Subcutaneous abdominal adipose tissue (tissue), 5 donors: ENCODE measurements around the gene GNA12.
A peak's percentile ranks its signal among the peaks of the same experiment; 100 is the strongest.
"Not testable (repeated sequence)": the region's sequence is repeated elsewhere in the genome, so short reads cannot be mapped to it uniquely, and the experiment has no call there.

ENCODE experiments used
- H3K27ac ChIP-seq: one replicate; pipeline ENCODE4 v1.7.0; 2013; ENCODE audit warnings: low read depth, mild to moderate bottlenecking, inconsistent platforms, low read length, moderate library complexity
- H3K27me3 ChIP-seq, 5 donors: one replicate each; pipeline ENCODE4 v1.7.0; 2013; ENCODE audit warnings: low read length in 5 of 5, inconsistent platforms in 1 of 5; ENCODE audit not compliant: control insufficient read depth in 5 of 5, insufficient read depth in 4 of 5
- H3K36me3 ChIP-seq, 5 donors: one replicate each; pipeline ENCODE4 v1.7.0; 2013; ENCODE audit warnings: low read length in 5 of 5; ENCODE audit not compliant: control insufficient read depth in 5 of 5, insufficient read depth in 5 of 5
- H3K4me1 ChIP-seq, 5 donors: one replicate each; pipeline ENCODE4 v1.7.0; 2013; ENCODE audit warnings: low read length in 5 of 5, mild to moderate bottlenecking in 3 of 5, moderate library complexity in 1 of 5; ENCODE audit not compliant: control insufficient read depth in 5 of 5, insufficient read depth in 5 of 5
- H3K4me3 ChIP-seq, 5 donors: one replicate each; pipeline ENCODE4 v1.7.0; 2013; ENCODE audit warnings: low read length in 5 of 5, low read depth in 1 of 5
- H3K9ac ChIP-seq, 5 donors: one replicate each; pipeline ENCODE4 v1.7.0; 2013; ENCODE audit warnings: low read length in 5 of 5, mild to moderate bottlenecking in 4 of 5, moderate library complexity in 3 of 5
- H3K9me3 ChIP-seq, 5 donors: one replicate each; pipeline ENCODE4 v1.7.0; 2013; ENCODE audit warnings: low read length in 5 of 5; ENCODE audit not compliant: control insufficient read depth in 5 of 5
- donor health status: healthy.
- donor health status: healthy.
- donor health status: healthy.
- donor health status: healthy.
- donor health status: healthy.

GNA12 gene

GRCh38 chr7:2748684-2749083, 95.4 kb downstream of the GNA12 start:
- H3K27me3 ChIP-seq, H3K4me3 ChIP-seq, H3K27ac ChIP-seq, H3K9me3 ChIP-seq, H3K9ac ChIP-seq, H3K36me3 ChIP-seq: not testable (repeated sequence)
- H3K4me1 ChIP-seq: peaks cover 0 to 11% (median 8%) of the 10 kb centered on the region in 5 donors

- not testable (repeated sequence) for H3K27me3 ChIP-seq, H3K27ac ChIP-seq, H3K4me3 ChIP-seq, H3K36me3 ChIP-seq, H3K9me3 ChIP-seq, H3K9ac ChIP-seq, H3K4me1 ChIP-seq
These were observed 100.5 kb downstream of the GNA12 start for GRCh38 chr7:2743523-2744185.

GRCh38 chr7:2738766-2739549, 105.2 kb downstream of the GNA12 start:
- Histone ChIP-seq H3K4me3 (no peak overlapping the region), H3K9me3 (no peaks in the 10 kb centered on the region), H3K27me3 (no peaks in the 10 kb centered on the region), H3K36me3 (no peaks in the 10 kb centered on the region), H3K4me1 (peaks cover 7 to 35% (median 31%) of the 10 kb centered on the region in 5 donors), H3K9ac (no peak overlapping the region), H3K27ac (no peak overlapping the region)

- peak overlapping the region; percentile 14 to 47 (median 36) for H3K4me3 ChIP-seq
- peaks cover 0 to 3% (median 0%) of the 10 kb centered on the region in 5 donors for H3K9me3 ChIP-seq
- no peaks in the 10 kb centered on the region for H3K36me3 ChIP-seq
- no peaks in the 10 kb centered on the region for H3K27me3 ChIP-seq
- peak overlapping the region in 1 of 5 donors; percentile 47 for H3K9ac ChIP-seq
- H3K4me1 ChIP-seq: peaks cover 7 to 45% (median 40%) of the 10 kb centered on the region in 5 donors
- H3K27ac ChIP-seq: peak overlapping the region; percentile 54
These were observed 106.2 kb downstream of the GNA12 start for GRCh38 chr7:2737771-2738540.

- H3K9me3 ChIP-seq, H3K36me3 ChIP-seq, H3K9ac ChIP-seq, H3K4me3 ChIP-seq, H3K27me3 ChIP-seq: not testable (repeated sequence)
- peak overlapping the region; percentile 54 for H3K27ac ChIP-seq
- H3K4me1 ChIP-seq: peaks cover 7 to 49% (median 41%) of the 10 kb centered on the region in 5 donors
These were observed 106.9 kb downstream of the GNA12 start for GRCh38 chr7:2737005-2737743.

- Histone ChIP-seq H3K4me3 (no peak overlapping the region), H3K4me1 (peaks cover 7 to 49% (median 41%) of the 10 kb centered on the region in 5 donors), H3K9ac (no peak overlapping the region), H3K27ac (no peak overlapping the region), H3K36me3 (peaks cover 0 to 1% (median under 1%) of the 10 kb centered on the region in 5 donors), H3K9me3 (peaks cover 0 to 3% (median 0%) of the 10 kb centered on the region in 5 donors), H3K27me3 (no peaks in the 10 kb centered on the region)
These were observed 107.6 kb downstream of the GNA12 start for GRCh38 chr7:2736411-2736914.

- peak overlapping the region in 2 of 5 donors; percentile 9 to 56 for H3K9ac ChIP-seq
- no peak overlapping the region for H3K4me3 ChIP-seq
- no peaks in the 10 kb centered on the region for H3K27me3 ChIP-seq
- peaks cover 0 to 3% (median 0%) of the 10 kb centered on the region in 5 donors for H3K9me3 ChIP-seq
- H3K36me3 ChIP-seq: peaks cover 0 to 9% (median 7%) of the 10 kb centered on the region in 5 donors
- H3K4me1 ChIP-seq: peaks cover 7 to 49% (median 41%) of the 10 kb centered on the region in 5 donors
- no peak overlapping the region for H3K27ac ChIP-seq
These were observed 108.4 kb downstream of the GNA12 start for GRCh38 chr7:2735744-2736143.

- peaks cover 0 to 16% (median 15%) of the 10 kb centered on the region in 5 donors for H3K36me3 ChIP-seq
- no peaks in the 10 kb centered on the region for H3K27me3 ChIP-seq
- H3K9me3 ChIP-seq: peaks cover 0 to 3% (median 0%) of the 10 kb centered on the region in 5 donors
- peak overlapping the region in 3 of 5 donors; percentile 8 to 56 (median 19) for H3K9ac ChIP-seq
- H3K4me3 ChIP-seq: peak overlapping the region in 3 of 5 donors; percentile 19 to 37 (median 24)
- peaks cover 7 to 56% (median 41%) of the 10 kb centered on the region in 5 donors for H3K4me1 ChIP-seq
- H3K27ac ChIP-seq: no peak overlapping the region
These were observed 109.1 kb downstream of the GNA12 start for GRCh38 chr7:2734751-2735571.
